ENCODE measurements around the gene ERC2.
"Not testable (repeated sequence)": the region's sequence is repeated elsewhere in the genome, so short reads cannot be mapped to it uniquely, and the experiment has no call there.

The ERC2 gene

GRCh38 chr3:56309465-56309864 lies 158.8 kb downstream of the ERC2 start:
- DNase-seq (ENCODE audit: low read depth), result no peak

GRCh38 chr3:56308471-56308870 lies 159.8 kb downstream of the ERC2 start:
- DNase-seq (ENCODE audit: low read depth), result no peak

GRCh38 chr3:56304069-56304468 lies 164.2 kb downstream of the ERC2 start:
- no peak for DNase-seq (ENCODE audit: low read depth)

- DNase-seq (ENCODE audit: low read depth), result peak; percentile 53
Measured at GRCh38 chr3:56303487-56303886, 164.8 kb downstream of the ERC2 start.

GRCh38 chr3:56302417-56302816 lies 165.8 kb downstream of the ERC2 start:
- DNase-seq (ENCODE audit: low read depth), result no peak

- DNase-seq (ENCODE audit: low read depth), result no peak
Measured at GRCh38 chr3:56297281-56297840, 170.9 kb downstream of the ERC2 start.

GRCh38 chr3:56296361-56296760 lies 171.9 kb downstream of the ERC2 start:
- no peak for DNase-seq (ENCODE audit: low read depth)

- DNase-seq (ENCODE audit: low read depth), result no peak
Measured at GRCh38 chr3:56295161-56295560, 173.1 kb downstream of the ERC2 start.

GRCh38 chr3:56294286-56294685 lies 174.0 kb downstream of the ERC2 start:
- no peak for DNase-seq (ENCODE audit: low read depth)

- DNase-seq (ENCODE audit: low read depth), result peak; percentile 14
Measured at GRCh38 chr3:56291953-56292352, 176.3 kb downstream of the ERC2 start.

- peak; percentile 26 for DNase-seq (ENCODE audit: low read depth)
Measured at GRCh38 chr3:56291244-56291680, 177.0 kb downstream of the ERC2 start.

GRCh38 chr3:56290374-56290773 lies 177.9 kb downstream of the ERC2 start:
- no peak for DNase-seq (ENCODE audit: low read depth)

- no peak for DNase-seq (ENCODE audit: low read depth)
Measured at GRCh38 chr3:56288258-56288657, 180.0 kb downstream of the ERC2 start.

GRCh38 chr3:56282341-56282740 lies 185.9 kb downstream of the ERC2 start:
- DNase-seq (ENCODE audit: low read depth), result no peak

- no peak for DNase-seq (ENCODE audit: low read depth)
Measured at GRCh38 chr3:56277236-56277635, 191.0 kb downstream of the ERC2 start.

- DNase-seq (ENCODE audit: low read depth), result no peak
Measured at GRCh38 chr3:56275120-56275519, 193.1 kb downstream of the ERC2 start.

- peak; percentile 29 for DNase-seq (ENCODE audit: low read depth)
Measured at GRCh38 chr3:56269755-56270535, 198.3 kb downstream of the ERC2 start.

- DNase-seq (ENCODE audit: low read depth), result no peak
Measured at GRCh38 chr3:56268616-56269383, 199.5 kb downstream of the ERC2 start.

- not testable (repeated sequence) for DNase-seq (ENCODE audit: low read depth)
Measured at GRCh38 chr3:56261852-56262251, 206.4 kb downstream of the ERC2 start.

GRCh38 chr3:56260262-56260661 lies 208.0 kb downstream of the ERC2 start:
- DNase-seq (ENCODE audit: low read depth), result no peak

- no peak for DNase-seq (ENCODE audit: low read depth)
Measured at GRCh38 chr3:56257826-56258225, 210.4 kb downstream of the ERC2 start.

GRCh38 chr3:56254835-56255234 lies 213.4 kb downstream of the ERC2 start:
- no peak for DNase-seq (ENCODE audit: low read depth)
